Neural progenitor cell (in vitro differentiated cells): ENCODE measurements around the gene GUCY2D. TPM values are rescaled to one million over a fixed set of nuclear protein-coding genes. Genes with fewer than 3 reads are reported as not detected.

ENCODE experiments used
- DNase-seq: peaks from one replicate; pipeline ENCODE4 v3.0.0-alpha.2; 2016; ENCODE audit warnings: low spot score
- H2AFZ ChIP-seq: fragments of 200-600 bp; sonication (generic); replicated peaks from 2 replicates; pipeline ENCODE4 v1.6.1; 2016; ENCODE audit warnings: antibody characterized with exemption
- H3F3A ChIP-seq: fragments of 200-600 bp; sonication (generic); 2 replicates; pipeline ENCODE4 v1.6.1; 2016; ENCODE audit warnings: antibody characterized with exemption, low read depth
- H3K27ac ChIP-seq: fragments of 200-600 bp; sonication (generic); 2 replicates; pipeline ENCODE4 v1.5.1; 2016; ENCODE audit warnings: mild to moderate bottlenecking
- H3K27me3 ChIP-seq: fragments of 200-600 bp; sonication (generic); 2 replicates; pipeline ENCODE4 v1.6.1; 2016; ENCODE audit warnings: mild to moderate bottlenecking, moderate library complexity
- H3K36me3 ChIP-seq: fragments of 200-600 bp; sonication (generic); 2 replicates; pipeline ENCODE4 v1.5.1; 2016
- H3K4me1 ChIP-seq: fragments of 200-600 bp; sonication (generic); 2 replicates; pipeline ENCODE4 v1.6.1; 2016; ENCODE audit warnings: mixed run types
- H3K4me2 ChIP-seq: fragments of 200-600 bp; sonication (generic); 2 replicates; pipeline ENCODE4 v1.6.1; 2016
- H3K4me3 ChIP-seq: fragments of 200-600 bp; sonication (generic); 2 replicates; pipeline ENCODE4 v1.5.1; 2016
- H3K79me2 ChIP-seq: fragments of 200-600 bp; sonication (generic); 2 replicates; pipeline ENCODE4 v1.6.1; 2016; ENCODE audit warnings: low read depth
- H3K9ac ChIP-seq: fragments of 200-600 bp; sonication (generic); 2 replicates; pipeline ENCODE4 v1.6.1; 2016
- H3K9me3 ChIP-seq: fragments of 200-600 bp; sonication (generic); 2 replicates; pipeline ENCODE4 v1.5.1; 2016; ENCODE audit warnings: low read depth
- H4K20me1 ChIP-seq: fragments of 200-600 bp; sonication (generic); 2 replicates; pipeline ENCODE4 v1.6.1; 2016; ENCODE audit warnings: low read depth
- H3K27ac Mint-ChIP-seq: 3 replicates; pipeline ENCODE4 v1.8.0; 2021; ENCODE audit warnings: mixed read lengths
- H3K27me3 Mint-ChIP-seq: 2 replicates; pipeline ENCODE4 v1.8.0; 2022; ENCODE audit warnings: low read depth, mild to moderate bottlenecking, inconsistent platforms, moderate library complexity, mixed read lengths; ENCODE audit not compliant: insufficient read depth
- H3K36me3 Mint-ChIP-seq: 3 replicates; pipeline ENCODE4 v1.8.0; 2021; ENCODE audit warnings: mixed read lengths
- H3K4me1 Mint-ChIP-seq: 3 replicates; pipeline ENCODE4 v1.8.0; 2021; ENCODE audit warnings: mixed read lengths
- H3K4me3 Mint-ChIP-seq: 3 replicates; pipeline ENCODE4 v1.8.0; 2021; ENCODE audit warnings: mild to moderate bottlenecking, moderate library complexity, mixed read lengths
- H3K9me3 Mint-ChIP-seq: 3 replicates; pipeline ENCODE4 v1.8.0; 2020; ENCODE audit warnings: mixed read lengths
- CTCF ChIP-seq: fragments of 200-600 bp; sonication (generic); IDR thresholded peaks from 2 replicates; pipeline ENCODE4 v1.5.1; 2017; ENCODE audit warnings: antibody characterized with exemption, mild to moderate bottlenecking
- EZH2 ChIP-seq: fragments of 200-600 bp; sonication (generic); IDR thresholded peaks from 2 replicates; pipeline ENCODE4 v1.6.1; 2017; ENCODE audit warnings: antibody characterized with exemption, mild to moderate bottlenecking, moderate library complexity
- EZH2phosphoT487 ChIP-seq: fragments of 200-600 bp; sonication (generic); IDR thresholded peaks from 2 replicates; pipeline ENCODE4 v1.6.1; 2017; ENCODE audit warnings: antibody characterized with exemption
- total RNA-seq: library from RNA; depleted of rRNA; stranded (reverse); fragments of >200 nt; gene quantifications from 2 replicates; pipeline ENCODE4 v1.2.3, GENCODE V29; 2015; ENCODE audit warnings: low replicate concordance

GUCY2D gene
- total RNA-seq, 1 donor from 2014 or later: not detected

GRCh38 chr17:8046306-8046928, 44.0 kb downstream of the GUCY2D start:
- no peaks in the 10 kb centered on the region for H3K27me3 ChIP-seq
- H3K4me3 ChIP-seq: no peak overlapping the region
- H3K9me3 ChIP-seq: no peaks in the 10 kb centered on the region
- H3K36me3 Mint-ChIP-seq: no peaks in the 10 kb centered on the region
- no peak for DNase-seq
- no peaks in the 10 kb centered on the region for H4K20me1 ChIP-seq
- H3K27ac Mint-ChIP-seq: no peak overlapping the region
- no peak overlapping the region for H3K9ac ChIP-seq
- TF ChIP-seq CTCF (no peak), EZH2phosphoT487 (no peak), EZH2 (no peak)
- no peak overlapping the region for H3K4me2 ChIP-seq
- no peak overlapping the region for H3K27ac ChIP-seq
- no peak overlapping the region for H3K4me3 Mint-ChIP-seq
- no peak overlapping the region for H2AFZ ChIP-seq
- no peaks in the 10 kb centered on the region for H3K36me3 ChIP-seq
- no peaks in the 10 kb centered on the region for H3K4me1 ChIP-seq
- peaks cover 14% of the 10 kb centered on the region for H3K27me3 Mint-ChIP-seq
- H3K79me2 ChIP-seq: no peaks in the 10 kb centered on the region
- H3K9me3 Mint-ChIP-seq: no peaks in the 10 kb centered on the region
- no peaks in the 10 kb centered on the region for H3F3A ChIP-seq
- H3K4me1 Mint-ChIP-seq: no peaks in the 10 kb centered on the region

- no peaks in the 10 kb centered on the region for H3F3A ChIP-seq
- no peak for TF ChIP-seq CTCF
- TF ChIP-seq EZH2phosphoT487: no peak
- no peak for TF ChIP-seq EZH2
- no peaks in the 10 kb centered on the region for H3K9me3 ChIP-seq
- no peak overlapping the region for H3K4me2 ChIP-seq
- no peaks in the 10 kb centered on the region for H4K20me1 ChIP-seq
- H3K4me1 ChIP-seq: no peaks in the 10 kb centered on the region
- H3K36me3 ChIP-seq: no peaks in the 10 kb centered on the region
- H3K9ac ChIP-seq: no peak overlapping the region
- no peak overlapping the region for H3K27ac Mint-ChIP-seq
- no peaks in the 10 kb centered on the region for H3K79me2 ChIP-seq
- H3K4me1 Mint-ChIP-seq: no peaks in the 10 kb centered on the region
- no peak for DNase-seq
- H2AFZ ChIP-seq: no peak overlapping the region
- no peak overlapping the region for H3K4me3 Mint-ChIP-seq
- H3K27ac ChIP-seq: no peak overlapping the region
- H3K36me3 Mint-ChIP-seq: no peaks in the 10 kb centered on the region
- peaks cover 12% of the 10 kb centered on the region for H3K27me3 Mint-ChIP-seq
- peaks cover 6% of the 10 kb centered on the region for H3K27me3 ChIP-seq
- peaks cover 2% of the 10 kb centered on the region for H3K9me3 Mint-ChIP-seq
- H3K4me3 ChIP-seq: no peak overlapping the region
These were observed 44.7 kb downstream of the GUCY2D start for GRCh38 chr17:8046929-8047768.

- peaks cover 12% of the 10 kb centered on the region for H3K27me3 Mint-ChIP-seq
- H2AFZ ChIP-seq: no peak overlapping the region
- H3K27me3 ChIP-seq: peaks cover 12% of the 10 kb centered on the region
- no peaks in the 10 kb centered on the region for H3K4me1 ChIP-seq
- no peak for DNase-seq
- H3K4me3 ChIP-seq: no peak overlapping the region
- H3F3A ChIP-seq: no peaks in the 10 kb centered on the region
- H3K27ac ChIP-seq: no peak overlapping the region
- H3K36me3 Mint-ChIP-seq: no peaks in the 10 kb centered on the region
- no peaks in the 10 kb centered on the region for H3K9me3 ChIP-seq
- H3K36me3 ChIP-seq: no peaks in the 10 kb centered on the region
- no peaks in the 10 kb centered on the region for H3K79me2 ChIP-seq
- H3K4me1 Mint-ChIP-seq: no peaks in the 10 kb centered on the region
- H3K27ac Mint-ChIP-seq: no peak overlapping the region
- TF ChIP-seq CTCF (no peak), EZH2 (no peak), EZH2phosphoT487 (no peak)
- H4K20me1 ChIP-seq: no peaks in the 10 kb centered on the region
- no peak overlapping the region for H3K4me3 Mint-ChIP-seq
- H3K9me3 Mint-ChIP-seq: peaks cover 2% of the 10 kb centered on the region
- H3K4me2 ChIP-seq: no peak overlapping the region
- no peak overlapping the region for H3K9ac ChIP-seq
These were observed 45.3 kb downstream of the GUCY2D start for GRCh38 chr17:8047769-8048110.
